Skeletal muscle cell (primary cell): Measurements from ENCODE around the gene ASTL.

Experiments
- DNase-seq: peaks from one replicate; pipeline ENCODE4 v3.0.0-alpha.2; 2010; ENCODE audit warnings: low read depth
- H3K4me3 ChIP-seq: 2 replicates; pipeline ENCODE4 v1.5.1; 2011; ENCODE audit warnings: low read depth, mild to moderate bottlenecking, control low read depth, low read length, moderate library complexity

ASTL gene

DNA sequence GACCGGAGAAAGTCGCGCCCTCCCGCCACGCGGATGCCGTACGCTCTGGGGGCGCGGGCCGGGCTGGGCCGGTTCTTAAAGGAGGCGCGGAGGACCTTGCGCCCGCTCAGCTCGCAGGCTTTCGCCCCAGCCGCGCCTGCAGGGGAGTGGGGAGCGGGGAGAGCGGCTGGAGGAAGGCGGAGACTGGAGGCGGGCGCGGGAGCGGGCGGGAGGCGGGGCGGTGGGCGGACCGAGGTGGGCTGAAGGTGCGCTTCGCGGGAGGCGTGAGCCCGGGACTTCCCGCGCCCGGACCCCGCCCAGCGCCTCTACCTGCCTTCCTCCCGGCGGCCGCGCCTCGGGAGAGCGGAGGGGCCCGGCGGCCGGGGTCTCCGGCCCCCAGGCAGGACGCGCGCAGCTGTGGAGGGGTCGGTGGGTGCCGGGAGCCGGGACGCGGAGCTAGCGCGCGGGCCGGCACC is 21.9 kb downstream of the ASTL start, which contains the start of gene ADRA2B:
Gene ADRA2B (minus strand): TSS at position 148 of the 455 bp plus-strand sequence. CDS start 422 bp downstream, outside the sequence.
- DNase-seq: no peak
- H3K4me3 ChIP-seq: peak within 1 kb of the TSS; percentile 37

- no peak for DNase-seq
- H3K4me3 ChIP-seq: peak overlapping the region; percentile 37
These were observed 22.5 kb downstream of the ASTL start for GRCh38 chr2:96115631-96116423.

GRCh38 chr2:96114903-96115581 is 23.3 kb downstream of the ASTL start:
- no peak overlapping the region for H3K4me3 ChIP-seq
- no peak for DNase-seq

DNA sequence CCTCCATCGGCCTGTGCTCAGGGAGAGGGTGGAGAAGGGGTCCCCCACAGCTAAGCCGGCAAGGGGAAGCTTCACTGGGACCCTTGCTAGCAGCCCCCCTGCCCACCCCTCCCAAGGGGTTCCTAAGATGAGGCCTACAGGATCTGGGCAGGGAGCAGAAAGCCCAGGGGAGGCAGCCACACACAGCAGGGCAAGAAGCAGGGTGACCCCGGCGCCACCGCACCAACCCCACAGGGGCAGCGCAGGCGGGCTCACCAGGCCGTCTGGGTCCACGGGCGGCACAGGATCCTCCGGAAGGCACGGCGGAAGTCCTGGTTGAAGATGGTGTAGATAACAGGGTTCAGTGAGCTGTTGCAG is 23.8 kb downstream of the ASTL start:
- no peak overlapping the region for H3K4me3 ChIP-seq
- DNase-seq: no peak

- DNase-seq: no peak
- H3K4me3 ChIP-seq: no peak overlapping the region
These were observed 24.4 kb downstream of the ASTL start for GRCh38 chr2:96113951-96114350.

GRCh38 chr2:96113367-96113677 is 25.0 kb downstream of the ASTL start:
- H3K4me3 ChIP-seq: no peak overlapping the region
- no peak for DNase-seq

GRCh38 chr2:96112501-96113366 is 25.6 kb downstream of the ASTL start:
- DNase-seq: no peak
- H3K4me3 ChIP-seq: no peak overlapping the region

- no peak overlapping the region for H3K4me3 ChIP-seq
- no peak for DNase-seq
These were observed 26.3 kb downstream of the ASTL start for GRCh38 chr2:96111823-96112500.

GRCh38 chr2:96111257-96111640 is 27.1 kb downstream of the ASTL start:
- H3K4me3 ChIP-seq: no peak overlapping the region
- DNase-seq: no peak

GRCh38 chr2:96110621-96111256 is 27.6 kb downstream of the ASTL start:
- DNase-seq: no peak
- no peak overlapping the region for H3K4me3 ChIP-seq

- H3K4me3 ChIP-seq: no peak overlapping the region
- no peak for DNase-seq
These were observed 28.3 kb downstream of the ASTL start for GRCh38 chr2:96109931-96110511.

DNA sequence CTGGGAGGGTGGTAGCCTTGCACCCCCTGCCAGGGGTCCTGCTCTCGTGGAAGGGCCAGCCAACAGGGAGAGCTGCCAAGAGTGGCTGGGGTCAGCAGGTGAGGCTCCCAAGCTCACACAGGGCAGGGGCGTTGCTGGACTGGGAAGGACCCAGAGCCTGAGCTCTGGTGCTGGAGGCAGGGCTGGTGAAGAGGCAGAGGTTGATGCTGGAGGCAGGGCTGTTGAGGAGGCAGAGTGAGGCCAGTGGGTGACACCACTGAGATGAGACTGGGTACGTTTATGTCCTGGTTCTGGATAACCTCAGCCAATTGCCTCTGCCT is 29.0 kb downstream of the ASTL start:
- DNase-seq: no peak
- no peak overlapping the region for H3K4me3 ChIP-seq

GRCh38 chr2:96108541-96109360 is 29.6 kb downstream of the ASTL start:
- no peak for DNase-seq
- no peak overlapping the region for H3K4me3 ChIP-seq

GRCh38 chr2:96108151-96108540 is 30.2 kb downstream of the ASTL start:
- no peak for DNase-seq
- no peak overlapping the region for H3K4me3 ChIP-seq

DNA sequence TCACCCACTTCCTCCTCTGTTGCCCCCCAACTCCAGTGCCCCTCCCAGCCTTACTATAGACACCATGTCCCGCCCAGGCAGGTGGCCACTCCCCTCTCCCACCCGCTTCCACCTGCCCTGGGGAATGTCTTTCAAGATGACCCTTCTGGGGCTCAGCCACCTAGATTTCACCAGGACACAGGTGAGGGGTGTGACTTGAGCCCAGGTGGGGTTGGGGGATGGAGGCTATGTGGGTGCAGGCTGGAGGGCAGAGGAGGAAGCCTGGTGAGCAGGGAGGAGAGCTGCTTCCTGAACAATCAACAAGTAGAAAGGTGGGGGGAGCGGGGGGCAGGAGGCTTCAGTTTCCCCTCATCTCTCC is 30.6 kb downstream of the ASTL start:
- DNase-seq: no peak
- H3K4me3 ChIP-seq: no peak overlapping the region

DNA sequence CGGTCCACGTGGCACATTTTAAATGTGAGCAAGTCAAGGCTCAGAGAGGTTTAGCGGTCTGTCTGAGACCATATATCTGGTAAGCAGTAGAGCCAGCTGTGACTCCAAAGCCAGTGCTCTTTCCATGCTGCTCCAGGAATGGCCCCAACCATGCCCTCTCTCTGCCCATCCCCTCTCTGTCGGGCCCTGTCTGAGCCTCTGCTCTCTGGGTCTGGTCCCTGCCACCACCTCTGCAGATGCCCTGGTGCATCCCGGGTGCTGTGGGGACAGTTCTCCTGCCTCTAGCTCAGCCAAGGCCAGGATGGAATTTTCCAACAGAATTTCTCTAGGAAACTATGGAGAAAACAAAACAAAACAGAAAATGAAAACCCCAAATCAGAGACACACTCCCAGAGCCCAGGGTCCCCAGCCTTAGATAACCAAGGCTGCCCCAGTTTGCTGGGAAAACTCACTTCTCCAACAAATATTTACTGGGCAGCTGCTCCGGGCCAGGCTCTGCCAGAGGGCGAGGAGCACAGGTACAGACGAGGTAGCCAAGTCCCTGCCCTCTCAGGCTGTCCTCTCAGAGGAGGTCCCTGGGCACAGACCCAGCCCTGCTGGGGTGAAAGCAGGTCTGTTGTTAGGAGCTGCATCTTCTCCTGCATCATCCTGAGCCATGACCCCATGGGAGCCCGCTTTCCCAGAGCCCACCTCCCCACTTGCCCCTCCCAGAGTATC is 31.2 kb downstream of the ASTL start:
- DNase-seq: no peak

DNA sequence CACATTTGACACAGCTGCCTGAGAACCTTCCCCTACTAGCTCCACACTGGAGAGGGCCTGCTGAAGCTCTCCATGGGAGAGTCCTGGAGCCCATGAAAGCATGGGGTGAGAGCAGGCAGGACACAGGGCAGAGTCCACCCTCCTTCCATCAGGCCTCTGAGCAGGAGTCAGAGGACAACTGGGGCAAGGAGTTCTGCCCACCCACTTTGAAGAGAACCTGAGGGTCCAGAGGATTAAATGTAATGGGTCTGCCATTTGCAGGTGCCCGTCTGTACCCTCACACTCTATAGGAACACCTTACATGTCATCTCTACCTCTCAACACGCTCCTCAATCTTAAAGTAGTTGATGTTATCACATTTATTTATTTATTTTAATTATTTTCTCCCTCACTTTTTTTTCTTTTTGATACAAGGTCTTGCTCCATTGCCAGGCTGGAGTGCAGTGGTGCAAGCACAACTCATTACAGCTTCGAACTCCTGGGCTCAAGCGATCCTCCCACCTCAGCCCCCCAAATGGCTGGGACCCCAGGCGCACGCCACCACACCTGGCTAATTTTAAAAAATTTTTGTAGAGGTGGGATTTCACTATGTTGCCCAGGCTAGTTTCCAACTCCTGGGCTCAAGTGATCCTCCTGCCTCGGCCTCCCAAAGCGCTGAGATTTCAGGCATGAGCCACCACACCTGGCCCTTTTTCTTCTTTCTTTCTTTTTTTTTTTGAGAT is 32.1 kb downstream of the ASTL start:
- no peak overlapping the region for H3K4me3 ChIP-seq
- no peak for DNase-seq

More for the DNA sequence above, 31.2 kb downstream of the ASTL start:
- H3K4me3 ChIP-seq: no peak overlapping the region
